Spleen (tissue), 7 donors: ENCODE data around the gene CDC25B.

Source experiments
- CTCF ChIP-seq, 11 experiments: fragments of 200-600 bp in 7 of 11; fragments of 450-650 bp in 4 of 11; sonication (generic) in 4 of 11; IDR thresholded peaks in 8 of 11; conservative IDR thresholded peaks in 3 of 11; 1 replicate in 7 of 11; 2 replicates in 4 of 11; pipeline versions ENCODE4 v1.4.0 to v1.8.0; 2016 to 2021; ENCODE audit warnings: antibody characterized with exemption in 11 of 11, inconsistent platforms in 4 of 11, mild to moderate bottlenecking in 1 of 11
- POLR2A ChIP-seq, 3 donors: fragments of 450-650 bp; IDR thresholded peaks; one replicate each; pipeline ENCODE4 v1.5.1; 2017; ENCODE audit warnings: antibody characterized with exemption in 3 of 3, mild to moderate bottlenecking in 1 of 3
- POLR2AphosphoS5 ChIP-seq, 3 donors: sonication (generic); formaldehyde crosslinking; IDR thresholded peaks; one replicate each; pipeline ENCODE4 v1.5.1; 2017; ENCODE audit warnings: antibody characterized with exemption in 3 of 3
- donor health status: DM: no; HTN: no; CAD: no; lungs with moderate emphysema.
- donor health status: DM: no; HTN: no; CAD: no.
- donor health status: DM: no; HTN: no; CAD: no.

GRCh38 chr20:3802524-3803239 is 6.6 kb downstream of the CDC25B start:
- TF ChIP-seq CTCF (IDR thresholded peaks at IDR 0.05 in 8 of 11, conservative IDR thresholded peaks at IDR 0.05 in 3 of 11) (no peak), POLR2A (IDR thresholded peaks at IDR 0.05) (no peak), POLR2AphosphoS5 (IDR thresholded peaks at IDR 0.05) (no peak)
